ENCODE measurements around the gene CXCL13. TPM values are rescaled to one million over a fixed set of nuclear protein-coding genes. Genes with fewer than 3 reads are reported as not detected.
A peak's percentile ranks its signal among the peaks of the same experiment; 100 is the strongest.

CXCL13 gene
- total RNA-seq, 4 donors from 2014 or later: 3.4 to 14.9 TPM; not detected in 2

GRCh38 chr4:77595364-77595973 lies 10.2 kb upstream of the CXCL13 start:
- no peaks in the 10 kb centered on the region for H3K36me3 ChIP-seq
- H3K4me3 ChIP-seq: no peak overlapping the region
- 74 to 88% methylated on average over 1 to 4 of the region's 4 CpGs for WGBS, 2 donors (ENCODE audit: low coverage in 1 of 2)
- H3K9me3 ChIP-seq: no peaks in the 10 kb centered on the region
- no peak for DNase-seq
- intact Hi-C loops (cut with DNase I; ENCODE audit: low total_unique reads): loop anchor here (5.0 kb wide), 1 partner anchor 208 kb away; no protein-coding TSS in a partner anchor
- H3K4me1 ChIP-seq: no peaks in the 10 kb centered on the region
- no peaks in the 10 kb centered on the region for H3K27me3 ChIP-seq
- in situ Hi-C loops (cut with MboI; ENCODE audit: low pct_ligation_motif_present in 1 of 4, low pct_unique_long_range_greater_than_20kb in 1 of 4, low sequenced_read_pairs in 3 of 4): loop anchor here in 1 of 4 donors (25.0 kb wide), 1 partner anchor 133 kb away; no protein-coding TSS in a partner anchor
- TF ChIP-seq POLR2A (IDR thresholded peaks at IDR 0.05): no peak
- no peak overlapping the region for H3K27ac ChIP-seq

GRCh38 chr4:77599378-77599777 lies 6.2 kb upstream of the CXCL13 start:
- intact Hi-C loops (cut with DNase I; ENCODE audit: low total_unique reads): loop anchor here (5.0 kb wide), 1 partner anchor 212 kb away; no protein-coding TSS in a partner anchor
- Histone ChIP-seq H3K27ac (no peak overlapping the region), H3K27me3 (no peaks in the 10 kb centered on the region), H3K36me3 (no peaks in the 10 kb centered on the region), H3K9me3 (no peaks in the 10 kb centered on the region), H3K4me3 (no peak overlapping the region), H3K4me1 (no peaks in the 10 kb centered on the region)
- peak; percentile 33 to 59 (median 52) for TF ChIP-seq CTCF (IDR thresholded peaks at IDR 0.05)
- TF ChIP-seq EP300 (IDR thresholded peaks at IDR 0.05; ENCODE audit: low read depth): no peak
- in situ Hi-C loops (cut with MboI; ENCODE audit: low pct_ligation_motif_present in 1 of 4, low pct_unique_long_range_greater_than_20kb in 1 of 4, low sequenced_read_pairs in 3 of 4): loop anchor here in 1 of 4 donors (25.0 kb wide), 1 partner anchor 137 kb away; no protein-coding TSS in a partner anchor
- WGBS, 2 donors (ENCODE audit: low coverage in 1 of 2): 18 to 38% methylated on average over 2 of the region's 2 CpGs
- DNase-seq: no peak

DNA sequence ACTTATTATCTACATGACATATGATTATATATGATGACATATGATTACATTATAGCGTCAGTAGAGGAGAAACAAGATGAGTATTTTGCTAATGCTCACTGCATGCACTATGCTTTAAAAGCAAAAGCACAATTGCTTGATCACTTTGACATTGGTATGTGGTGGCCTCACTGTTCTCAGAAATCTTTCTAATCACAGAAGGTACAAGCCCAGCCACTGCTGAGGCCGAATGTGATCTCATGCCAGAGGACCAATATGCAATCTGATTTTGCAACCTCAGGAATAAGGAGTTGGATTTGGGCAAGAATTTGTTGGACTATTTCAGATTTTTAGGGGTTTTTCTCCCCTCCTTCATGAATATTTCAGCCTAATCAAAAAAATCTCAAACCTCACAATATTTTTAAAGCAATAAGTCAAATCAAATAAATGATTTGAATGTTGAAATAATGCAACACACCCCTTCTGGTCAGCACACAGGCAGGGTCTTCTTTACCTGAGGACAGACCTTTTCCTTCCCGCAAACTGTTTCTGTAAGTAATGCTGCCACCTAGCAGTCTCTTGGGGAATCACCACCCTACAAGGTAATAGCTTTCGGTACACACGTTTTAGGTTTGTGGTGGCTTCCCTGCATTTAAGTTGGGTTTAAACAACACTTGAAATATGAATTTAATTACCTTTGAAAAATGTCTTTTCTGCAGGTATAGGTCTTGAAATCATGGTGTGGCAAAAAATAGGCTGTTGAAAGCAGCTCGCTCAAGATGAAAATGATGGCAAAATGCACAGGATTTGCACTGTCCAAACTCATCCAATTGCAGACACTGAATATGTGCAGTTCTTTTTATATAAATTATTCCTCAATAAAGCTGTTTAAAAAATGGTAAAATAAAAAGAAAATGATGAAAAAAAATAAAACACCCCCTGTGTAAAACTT lies 4.8 kb upstream of the CXCL13 start:
- peak; percentile 18 for DNase-seq
- H3K4me1 ChIP-seq: no peaks in the 10 kb centered on the region
- H3K36me3 ChIP-seq: no peaks in the 10 kb centered on the region
- in situ Hi-C loops (cut with MboI; ENCODE audit: low pct_ligation_motif_present in 1 of 4, low pct_unique_long_range_greater_than_20kb in 1 of 4, low sequenced_read_pairs in 3 of 4) (loop anchor here in 3 of 4 donors (10.0 kb wide), 2 partner anchors 216 to 226 kb away; no protein-coding TSS in a partner anchor), intact Hi-C loops (cut with DNase I; ENCODE audit: low total_unique reads) (no loop called here)
- 32 to 34% methylated on average over 5 to 6 of the region's 6 CpGs for WGBS, 2 donors (ENCODE audit: low coverage in 1 of 2)
- H3K27me3 ChIP-seq: no peaks in the 10 kb centered on the region
- H3K4me3 ChIP-seq: no peak overlapping the region
- H3K27ac ChIP-seq: no peak overlapping the region
- no peaks in the 10 kb centered on the region for H3K9me3 ChIP-seq
- TF ChIP-seq POLR2AphosphoS5 (IDR thresholded peaks at IDR 0.05): no peak
- no peak for TF ChIP-seq EP300 (IDR thresholded peaks at IDR 0.05; ENCODE audit: low read depth)
- peak; percentile 54 to 76 (median 73) for TF ChIP-seq CTCF (IDR thresholded peaks at IDR 0.05)
- no peak for TF ChIP-seq POLR2A (IDR thresholded peaks at IDR 0.05)

DNA sequence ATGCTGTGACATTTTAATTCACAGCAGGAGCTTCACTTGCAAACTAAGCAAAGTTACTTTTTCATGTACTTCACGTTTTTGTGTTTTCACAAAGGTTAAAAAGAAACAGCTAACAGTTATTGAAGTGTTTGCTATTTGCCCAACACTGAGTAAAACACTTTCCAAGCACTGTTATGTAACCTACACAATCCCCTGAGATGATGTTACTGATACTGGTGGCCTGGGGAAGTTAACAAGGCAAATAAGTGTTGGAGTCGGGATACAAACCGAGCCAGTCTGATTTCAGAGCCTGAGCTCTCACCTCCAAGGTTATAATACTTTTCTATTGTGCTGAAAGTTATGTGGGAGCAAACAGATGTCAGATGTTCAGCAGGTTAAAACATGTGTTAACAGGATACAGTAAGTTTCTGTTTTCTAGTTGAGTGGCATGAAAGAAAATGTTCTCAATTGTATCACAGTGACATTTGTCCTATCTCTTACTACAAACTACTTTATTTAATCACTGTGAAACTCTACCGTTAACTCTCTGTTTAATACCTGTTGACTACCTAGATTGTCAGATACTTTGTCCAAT lies 3.9 kb upstream of the CXCL13 start:
- 57 to 64% methylated on average over 4 of the region's 4 CpGs for WGBS, 2 donors (ENCODE audit: low coverage in 1 of 2)
- no peak overlapping the region for H3K4me3 ChIP-seq
- H3K36me3 ChIP-seq: no peaks in the 10 kb centered on the region
- no peak overlapping the region for H3K27ac ChIP-seq
- H3K4me1 ChIP-seq: no peaks in the 10 kb centered on the region
- in situ Hi-C loops (cut with MboI; ENCODE audit: low pct_ligation_motif_present in 1 of 4, low pct_unique_long_range_greater_than_20kb in 1 of 4, low sequenced_read_pairs in 3 of 4): loop anchor here in 3 of 4 donors (10.0 kb wide), 2 partner anchors 217 to 227 kb away; no protein-coding TSS in a partner anchor
- H3K27me3 ChIP-seq: no peaks in the 10 kb centered on the region
- intact Hi-C loops (cut with DNase I; ENCODE audit: low total_unique reads): no loop called here
- no peaks in the 10 kb centered on the region for H3K9me3 ChIP-seq
- TF ChIP-seq CTCF (IDR thresholded peaks at IDR 0.05) (no peak), EP300 (IDR thresholded peaks at IDR 0.05; ENCODE audit: low read depth) (no peak), POLR2AphosphoS5 (IDR thresholded peaks at IDR 0.05) (no peak)
- no peak for DNase-seq

Data from transverse colon (tissue), 4 donors.